CD4-positive, alpha-beta T cell treated with Interleukin-12 subunit alpha and Interleukin-12 subunit beta, for 1 hour (primary cell): ENCODE results near the gene TCP11.

Experiments
- DNase-seq: peaks from one replicate; pipeline ENCODE4 v3.0.0-alpha.2; 2020

The TCP11 gene

GRCh38 chr6:35090734-35091133 lies 50.4 kb downstream of the TCP11 start:
- DNase-seq, result no peak

DNA sequence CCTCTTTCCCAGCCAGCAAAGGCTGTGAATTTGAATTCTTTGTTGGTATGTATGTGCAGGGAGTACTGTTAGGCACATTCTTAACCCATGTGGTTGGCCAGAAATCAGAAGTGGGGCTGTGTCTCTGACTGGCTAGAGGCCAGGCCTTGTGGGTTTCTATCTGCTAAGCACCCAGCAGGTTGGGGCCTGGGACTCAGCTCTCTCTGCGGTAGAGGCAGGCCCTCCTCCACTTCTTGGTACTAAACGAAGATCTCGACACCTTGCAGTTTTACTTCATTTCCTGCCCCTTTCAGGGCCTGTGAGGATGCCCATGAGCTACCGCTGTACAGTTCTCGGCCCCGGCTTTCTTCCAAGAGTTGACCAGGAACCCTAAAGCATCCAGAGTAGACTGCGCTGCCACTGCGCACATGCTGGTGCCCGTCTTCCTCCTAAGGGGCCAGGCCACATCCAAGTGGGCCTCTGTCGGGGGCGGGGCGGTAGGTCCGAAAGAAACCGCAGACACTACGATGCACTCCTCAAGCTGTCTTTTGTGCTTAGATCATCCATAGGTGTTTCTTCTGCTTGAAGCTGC lies 51.1 kb downstream of the TCP11 start:
- DNase-seq, result no peak

DNA sequence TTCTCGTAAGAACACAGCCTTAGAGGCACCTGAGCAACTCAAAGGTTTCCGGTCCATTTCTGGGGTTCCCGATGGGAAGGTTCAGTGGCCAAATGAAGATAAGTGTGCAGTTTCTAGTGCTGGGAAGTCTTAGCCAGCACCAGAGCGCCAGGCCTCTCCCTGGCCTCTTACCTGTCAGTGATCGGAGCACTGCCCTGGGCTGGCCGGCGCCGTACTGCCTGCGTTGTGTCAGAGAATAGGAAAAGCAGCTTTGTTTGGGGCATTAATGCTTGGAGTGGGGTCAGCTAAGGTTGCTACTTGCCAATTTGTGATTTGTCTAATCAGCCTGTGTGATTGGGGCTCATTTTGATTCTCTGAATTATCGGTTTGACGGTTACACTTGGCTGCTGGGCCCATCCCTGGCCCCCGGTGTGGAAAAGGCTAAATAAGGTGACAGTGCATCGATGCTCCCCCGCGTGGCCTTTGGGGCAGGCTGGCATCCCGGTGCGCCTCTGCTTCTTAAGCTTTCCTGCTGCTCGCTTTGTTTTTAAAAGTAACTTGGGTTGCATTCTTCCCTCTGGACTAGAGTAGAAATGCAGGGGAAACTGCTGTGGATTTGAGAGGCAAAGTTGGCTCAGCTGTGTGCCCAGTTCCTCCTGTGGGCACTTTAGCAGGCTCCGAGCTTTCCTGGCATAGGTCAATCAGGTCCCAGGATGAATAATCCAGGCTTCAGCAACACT lies 51.8 kb downstream of the TCP11 start:
- DNase-seq, result no peak

- DNase-seq, result no peak
Observed at GRCh38 chr6:35088281-35089215, 52.6 kb downstream of the TCP11 start.

- DNase-seq, result no peak
Observed at GRCh38 chr6:35087361-35088280, 53.5 kb downstream of the TCP11 start.

GRCh38 chr6:35086636-35087360 lies 54.3 kb downstream of the TCP11 start:
- DNase-seq, result no peak

DNA sequence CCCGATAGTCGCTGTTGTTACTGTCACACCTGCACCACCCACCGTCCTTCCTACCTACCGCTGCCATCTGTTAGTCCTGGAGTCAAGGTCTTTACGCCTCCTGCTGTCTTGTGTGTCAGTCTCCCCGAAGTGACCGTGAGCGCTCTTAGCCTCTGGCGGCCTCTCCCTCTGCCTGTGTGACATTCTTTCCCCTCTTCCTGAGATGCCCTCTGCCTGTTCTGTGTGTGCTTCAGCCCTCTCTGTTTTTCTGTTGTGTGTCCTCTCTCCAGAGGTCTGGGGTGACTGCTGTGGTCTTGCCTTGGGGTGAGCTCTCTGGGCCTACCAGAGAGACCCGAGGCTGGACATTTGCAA lies 54.9 kb downstream of the TCP11 start:
- no peak for DNase-seq

GRCh38 chr6:35085359-35086281 lies 55.5 kb downstream of the TCP11 start:
- DNase-seq, result no peak

DNA sequence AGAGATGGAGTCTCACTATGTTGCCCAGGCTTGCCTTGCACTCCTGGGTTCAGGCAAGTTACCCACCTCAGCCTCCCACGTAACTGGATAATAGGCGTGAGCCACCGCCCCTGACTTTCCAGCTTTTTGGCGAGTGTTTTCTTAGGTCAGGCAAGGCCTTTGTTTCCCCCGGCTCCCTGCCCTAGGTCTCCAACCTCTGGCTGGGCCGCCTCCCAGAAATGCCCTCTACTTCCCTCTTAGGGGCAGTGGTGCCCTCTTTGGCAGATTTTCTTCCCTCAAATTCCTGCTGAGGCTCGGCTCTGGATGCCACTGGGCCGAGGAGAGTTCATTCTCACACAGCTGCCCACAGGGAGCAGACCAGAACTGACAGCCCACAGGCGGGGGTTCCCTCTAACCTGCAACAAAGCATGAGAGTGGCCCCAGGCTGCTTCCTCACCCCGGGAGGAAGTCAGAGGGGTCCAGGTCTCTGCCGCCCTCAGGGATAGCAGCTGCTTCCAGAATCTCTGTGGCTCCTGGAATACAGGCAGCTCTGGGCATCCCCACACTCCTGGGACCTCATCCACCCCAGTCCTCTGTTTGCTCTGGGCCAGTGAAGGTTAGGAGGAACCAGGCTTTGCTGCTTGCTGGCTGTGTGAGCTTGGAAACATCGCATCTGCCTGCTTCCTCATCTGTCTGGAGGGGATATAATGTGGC lies 56.5 kb downstream of the TCP11 start:
- DNase-seq, result no peak

DNA sequence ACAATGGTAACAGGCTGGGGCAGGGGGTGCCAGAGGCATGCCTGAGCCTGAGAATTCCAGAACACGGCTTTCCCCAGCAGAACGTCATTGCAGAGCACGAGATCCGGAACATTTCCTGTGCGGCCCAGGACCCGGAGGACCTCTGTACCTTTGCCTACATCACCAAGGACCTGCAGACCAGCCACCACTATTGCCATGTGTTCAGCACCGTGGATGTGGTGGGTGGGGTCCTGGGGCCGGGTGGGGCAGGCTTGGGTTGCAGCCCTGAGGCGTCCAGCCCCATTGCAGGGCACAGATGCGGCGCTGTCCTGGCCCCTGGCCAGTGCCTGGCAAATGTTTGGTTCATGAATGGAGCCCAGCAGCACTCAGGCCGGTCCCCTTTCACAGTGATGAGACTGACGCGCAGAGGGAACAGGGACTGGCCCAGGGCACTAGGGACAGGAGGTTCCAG lies 57.1 kb downstream of the TCP11 start:
- DNase-seq, result no peak

GRCh38 chr6:35083507-35083906 lies 57.6 kb downstream of the TCP11 start:
- DNase-seq, result no peak

DNA sequence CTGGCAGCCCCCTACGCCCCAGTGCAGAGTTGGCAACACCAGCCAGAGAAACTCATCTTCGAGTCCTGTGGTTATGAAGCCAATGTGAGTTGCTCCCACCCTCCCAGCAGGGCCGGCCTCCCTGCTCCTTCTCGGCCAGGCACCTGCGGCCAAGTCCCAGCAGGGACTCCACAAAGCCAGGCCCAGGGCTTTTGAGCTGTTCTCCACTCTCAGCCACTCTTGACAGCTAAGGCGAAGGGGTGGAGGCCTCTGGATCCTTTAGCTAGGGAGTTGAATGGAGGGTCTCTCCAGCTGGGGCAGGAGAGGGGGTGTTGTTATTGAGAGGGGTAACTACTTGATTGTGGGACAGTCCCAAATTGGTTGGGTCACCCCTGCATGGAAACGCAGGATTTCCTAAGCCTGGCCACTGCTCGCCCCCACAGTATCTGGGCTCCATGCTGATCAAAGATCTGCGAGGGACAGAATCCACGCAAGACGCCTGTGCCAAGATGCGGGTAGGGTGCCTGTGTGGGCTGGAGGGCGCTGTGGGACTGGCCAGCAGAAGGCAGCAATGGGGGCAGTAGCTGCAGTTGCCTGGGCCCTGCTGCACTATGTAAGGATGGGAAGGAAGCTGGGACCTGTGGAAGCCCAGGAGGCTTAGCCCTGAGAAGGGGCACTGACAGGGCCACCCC lies 58.3 kb downstream of the TCP11 start:
- no peak for DNase-seq

GRCh38 chr6:35082046-35082732 lies 59.0 kb downstream of the TCP11 start:
- no peak for DNase-seq

GRCh38 chr6:35081426-35081851 lies 59.7 kb downstream of the TCP11 start:
- no peak for DNase-seq

DNA sequence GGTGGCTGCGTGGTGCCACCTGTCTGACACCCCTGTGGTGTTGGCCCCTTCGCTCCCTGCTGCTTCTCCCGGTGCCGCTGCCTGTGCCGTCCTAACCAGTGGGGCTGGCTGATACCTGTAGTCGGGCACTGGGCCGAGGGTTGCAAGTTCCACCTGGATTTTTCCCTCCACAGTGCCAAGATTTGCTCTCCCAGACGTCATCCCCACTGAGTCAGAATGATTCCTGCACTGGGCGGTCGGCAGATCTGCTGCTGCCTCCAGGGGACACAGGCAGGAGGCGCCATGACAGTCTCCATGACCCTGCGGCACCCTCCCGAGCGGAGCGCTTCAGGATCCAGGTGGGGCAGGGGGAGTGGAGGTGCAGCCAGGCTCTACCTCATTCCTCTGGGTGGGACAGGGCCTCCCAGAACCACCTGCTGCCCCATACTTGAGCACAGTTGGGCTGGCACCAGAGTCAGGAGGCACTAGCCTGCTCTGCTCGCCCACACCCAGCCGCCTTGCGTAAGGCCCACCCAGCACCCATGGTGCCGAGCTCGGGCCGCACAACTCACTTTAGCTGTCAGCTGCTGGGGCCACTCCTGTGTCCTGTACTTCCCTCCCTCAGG lies 60.2 kb downstream of the TCP11 start:
- no peak for DNase-seq

DNA sequence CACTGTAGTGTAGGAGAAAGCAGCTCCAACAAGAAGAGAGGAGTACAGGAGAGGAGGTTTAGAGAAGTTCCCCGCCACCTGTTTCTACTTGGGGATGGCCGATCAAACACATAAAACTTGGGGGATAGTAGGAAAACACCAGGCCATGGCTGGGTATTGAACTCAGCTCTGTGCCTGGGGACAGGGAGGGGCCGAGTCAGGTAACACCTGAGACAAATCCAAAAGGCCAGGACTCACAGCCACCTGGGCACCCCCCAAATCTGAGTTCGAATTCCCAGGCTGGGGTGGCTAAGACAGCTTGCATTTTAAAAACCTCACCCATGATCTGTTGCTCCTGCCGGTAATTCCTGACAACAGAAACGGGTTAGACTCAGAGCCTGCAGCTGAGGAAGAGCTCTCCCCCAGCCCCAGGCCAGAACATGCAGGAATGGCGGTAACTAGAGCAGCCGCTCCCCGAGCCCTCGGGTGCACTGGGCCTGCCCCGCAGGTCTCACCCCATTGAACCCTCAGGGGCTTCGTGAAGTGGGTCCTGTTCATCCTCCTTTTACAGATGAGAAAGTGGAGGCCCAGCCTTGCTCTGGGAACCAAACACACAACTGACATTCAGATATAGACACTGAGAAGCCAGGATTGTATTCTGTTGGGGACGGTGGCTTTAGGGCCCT lies 61.0 kb downstream of the TCP11 start:
- DNase-seq, result no peak

DNA sequence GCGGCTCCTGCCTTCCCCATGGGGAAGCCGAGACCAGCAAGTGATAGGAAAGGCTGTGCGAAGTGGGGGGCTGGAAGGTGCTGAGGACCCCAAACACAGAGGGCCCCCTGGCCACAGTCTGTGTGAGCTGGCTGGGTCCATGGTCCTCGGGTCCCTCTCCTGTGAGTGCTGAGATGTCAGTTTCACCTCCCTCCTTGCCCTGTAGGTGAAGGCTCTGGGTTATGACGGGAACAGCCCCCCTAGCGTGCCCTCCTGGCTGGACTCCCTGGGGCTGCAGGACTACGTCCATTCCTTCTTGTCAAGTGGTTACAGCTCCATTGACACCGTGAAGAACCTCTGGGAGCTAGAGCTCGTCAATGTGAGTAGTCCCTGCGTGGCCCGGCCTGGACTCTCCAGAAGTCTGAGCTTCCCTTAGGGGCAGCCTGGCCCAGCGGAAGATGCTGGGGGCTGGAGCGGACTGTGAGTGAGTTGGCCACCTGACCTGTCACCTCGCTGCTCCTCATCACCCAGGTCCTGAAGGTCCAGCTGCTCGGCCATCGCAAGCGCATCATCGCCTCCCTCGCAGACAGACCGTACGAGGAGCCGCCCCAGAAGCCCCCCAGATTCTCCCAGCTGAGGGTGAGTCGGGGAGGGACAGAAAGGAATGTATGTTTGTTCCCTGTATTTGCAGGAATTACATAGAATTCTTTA lies 61.7 kb downstream of the TCP11 start:
- no peak for DNase-seq
